Kidney epithelial cell (primary cell): ENCODE results near the gene OR52I1. TPM values are rescaled to one million over a fixed set of nuclear protein-coding genes. Genes with fewer than 3 reads are reported as not detected.

Experiments
- DNase-seq: peaks from one replicate; pipeline ENCODE4 v3.0.0-alpha.2; 2010; ENCODE audit warnings: low read depth
- H3K27me3 ChIP-seq: 2 replicates; pipeline ENCODE4 v1.6.0; 2011; ENCODE audit warnings: low read length; ENCODE audit not compliant: control insufficient read depth, insufficient read depth
- H3K36me3 ChIP-seq: 2 replicates; pipeline ENCODE4 v1.5.1; 2011; ENCODE audit warnings: low read length; ENCODE audit not compliant: control insufficient read depth, insufficient read depth
- H3K4me3 ChIP-seq: 2 replicates; pipeline ENCODE4 v1.5.1; 2011; ENCODE audit warnings: low read depth, mild to moderate bottlenecking, control low read depth, low read length
- total RNA-seq: library from RNA; depleted of rRNA; stranded (reverse); fragments of >200 nt; gene quantifications from 2 replicates; pipeline ENCODE4 v1.2.3, GENCODE V29; 2015
- TF ChIP-seq, protein P1 (sequence below): IDR thresholded peaks from 2 replicates; pipeline ENCODE4 v1.5.1; 2011; ENCODE audit warnings: mild to moderate bottlenecking, moderate library complexity, low read length, control low read depth, inconsistent platforms; ENCODE audit not compliant: insufficient read depth, poor library complexity, severe bottlenecking

The OR52I1 gene
- total RNA-seq, 1 donor from 2014 or later, result not detected

DNA sequence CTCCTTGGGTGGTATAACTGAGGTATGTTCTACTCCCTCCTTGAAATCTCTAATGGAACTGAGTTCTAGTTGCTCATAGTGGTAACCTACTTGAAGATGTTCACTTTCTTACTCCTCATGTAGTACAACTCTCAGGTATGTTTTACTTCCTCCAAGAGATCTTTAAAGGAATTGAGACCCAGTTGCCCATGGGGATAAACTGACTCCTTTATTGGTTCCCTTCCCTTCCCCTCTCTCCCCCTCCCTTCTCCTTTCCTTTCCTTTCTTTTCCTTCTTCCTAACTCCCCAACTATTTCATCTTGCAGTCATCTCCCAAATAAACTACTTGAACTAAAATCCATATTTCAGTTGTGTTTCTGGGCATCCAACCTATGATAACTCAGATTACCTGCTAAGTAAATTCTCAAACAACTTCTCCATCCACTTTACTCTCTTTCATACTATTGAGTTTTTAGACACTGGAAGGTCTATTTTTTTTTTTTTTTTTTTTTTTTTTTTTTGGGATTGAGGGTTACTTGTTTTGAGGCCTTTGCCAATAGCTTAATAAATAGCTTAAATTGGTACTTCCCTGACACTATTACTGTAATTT, 22.1 kb downstream of the OR52I1 start:
- no peak overlapping the region for H3K4me3 ChIP-seq
- no peak for DNase-seq
- H3K27me3 ChIP-seq, result no peaks in the 10 kb centered on the region
- H3K36me3 ChIP-seq, result no peaks in the 10 kb centered on the region
- TF ChIP-seq, protein P1, sequence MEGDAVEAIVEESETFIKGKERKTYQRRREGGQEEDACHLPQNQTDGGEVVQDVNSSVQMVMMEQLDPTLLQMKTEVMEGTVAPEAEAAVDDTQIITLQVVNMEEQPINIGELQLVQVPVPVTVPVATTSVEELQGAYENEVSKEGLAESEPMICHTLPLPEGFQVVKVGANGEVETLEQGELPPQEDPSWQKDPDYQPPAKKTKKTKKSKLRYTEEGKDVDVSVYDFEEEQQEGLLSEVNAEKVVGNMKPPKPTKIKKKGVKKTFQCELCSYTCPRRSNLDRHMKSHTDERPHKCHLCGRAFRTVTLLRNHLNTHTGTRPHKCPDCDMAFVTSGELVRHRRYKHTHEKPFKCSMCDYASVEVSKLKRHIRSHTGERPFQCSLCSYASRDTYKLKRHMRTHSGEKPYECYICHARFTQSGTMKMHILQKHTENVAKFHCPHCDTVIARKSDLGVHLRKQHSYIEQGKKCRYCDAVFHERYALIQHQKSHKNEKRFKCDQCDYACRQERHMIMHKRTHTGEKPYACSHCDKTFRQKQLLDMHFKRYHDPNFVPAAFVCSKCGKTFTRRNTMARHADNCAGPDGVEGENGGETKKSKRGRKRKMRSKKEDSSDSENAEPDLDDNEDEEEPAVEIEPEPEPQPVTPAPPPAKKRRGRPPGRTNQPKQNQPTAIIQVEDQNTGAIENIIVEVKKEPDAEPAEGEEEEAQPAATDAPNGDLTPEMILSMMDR, result no peak

- Histone ChIP-seq H3K4me3 (no peak overlapping the region), H3K36me3 (no peaks in the 10 kb centered on the region), H3K27me3 (no peaks in the 10 kb centered on the region)
- no peak for DNase-seq
- TF ChIP-seq, protein P1, result no peak
These were observed 25.7 kb downstream of the OR52I1 start for GRCh38 chr11:4619514-4619913.

GRCh38 chr11:4626207-4627099, 32.6 kb downstream of the OR52I1 start:
- peak; percentile 5 for DNase-seq
- TF ChIP-seq, protein P1, result peak; percentile 67
- Histone ChIP-seq H3K36me3 (no peaks in the 10 kb centered on the region), H3K4me3 (no peak overlapping the region), H3K27me3 (no peaks in the 10 kb centered on the region)

DNA sequence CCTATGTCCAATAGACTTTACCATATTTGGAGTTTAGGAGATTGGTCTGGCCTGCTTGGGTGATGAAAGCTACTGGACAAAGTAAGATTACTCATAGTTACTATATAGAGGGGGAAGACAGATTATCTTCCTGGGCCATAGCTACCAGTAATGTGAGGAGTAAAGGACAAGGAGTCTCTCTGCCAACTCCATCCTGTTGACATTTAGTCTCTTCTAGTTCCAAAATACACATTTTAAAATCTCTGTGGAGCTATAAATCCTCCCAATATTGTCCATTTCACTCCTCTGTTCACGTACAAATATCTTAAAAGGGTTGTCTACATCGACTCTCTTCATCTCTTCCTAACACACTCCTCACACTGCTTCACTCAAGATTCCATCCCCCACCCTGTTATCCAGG, 42.3 kb downstream of the OR52I1 start:
- TF ChIP-seq, protein P1, result no peak
- Histone ChIP-seq H3K27me3 (no peaks in the 10 kb centered on the region), H3K36me3 (no peaks in the 10 kb centered on the region), H3K4me3 (no peak overlapping the region)
- no peak for DNase-seq

- Histone ChIP-seq H3K27me3 (no peaks in the 10 kb centered on the region), H3K36me3 (no peaks in the 10 kb centered on the region), H3K4me3 (no peak within 1 kb of the TSS)
- no peak for DNase-seq
- TF ChIP-seq, protein P1, result peak; percentile 93
These were observed 43.3 kb downstream of the OR52I1 start, which contains the start of gene OR51D1 for GRCh38 chr11:4636962-4637661. TSS of gene OR51D1 (plus strand) at chr11:4637477. CDS start at chr11:4639791, 2,314 bp downstream.
